HEK293T (cell line): ENCODE data around the gene ZDHHC14.

ENCODE experiments used
- CTCF ChIA-PET: fragments of 350-600 bp; formaldehyde crosslinking; extraction: SDS; loops from one replicate; lab custom pipeline; 2021; ENCODE audit warnings: antibody characterized with exemption, inconsistent platforms; lab: Yijun Ruan, JAX
- POLR2A ChIA-PET: fragments of 350-600 bp; formaldehyde crosslinking; extraction: SDS; loops from one replicate; lab custom pipeline; 2020; ENCODE audit warnings: antibody characterized with exemption, inconsistent platforms; lab: Yijun Ruan, JAX
- DNase-seq: peaks from one replicate; pipeline ENCODE4 v3.0.0; 2012; ENCODE audit warnings: mixed read lengths; ENCODE audit errors: extremely low spot score
- ARNT ChIP-seq: fragments of 450-650 bp; IDR thresholded peaks from 2 replicates; pipeline ENCODE4 v1.6.1; 2017; ENCODE audit warnings: mild to moderate bottlenecking
- BHLHE40 ChIP-seq: fragments of 450-650 bp; IDR thresholded peaks from 2 replicates; pipeline ENCODE4 v1.6.1; 2016; ENCODE audit warnings: mild to moderate bottlenecking, moderate library complexity, borderline replicate concordance
- CTBP1 ChIP-seq: fragments of 450-650 bp; IDR thresholded peaks from 2 replicates; pipeline ENCODE4 v1.6.1; 2016; ENCODE audit warnings: borderline replicate concordance
- ELF4 ChIP-seq: fragments of 450-650 bp; IDR thresholded peaks from 2 replicates; pipeline ENCODE4 v1.6.1; 2017; ENCODE audit warnings: antibody characterized with exemption
- FOXA1 ChIP-seq: fragments of 450-650 bp; IDR thresholded peaks from 2 replicates; pipeline ENCODE4 v1.6.1; 2016; ENCODE audit warnings: mild to moderate bottlenecking
- FOXK2 ChIP-seq: fragments of 450-650 bp; IDR thresholded peaks from 2 replicates; pipeline ENCODE4 v1.6.1; 2016; ENCODE audit warnings: mild to moderate bottlenecking
- FOXM1 ChIP-seq: fragments of 450-650 bp; IDR thresholded peaks from 2 replicates; pipeline ENCODE4 v1.6.1; 2017; ENCODE audit warnings: mild to moderate bottlenecking, borderline replicate concordance
- HDGF ChIP-seq: fragments of 450-650 bp; IDR thresholded peaks from 2 replicates; pipeline ENCODE4 v1.6.1; 2017; ENCODE audit warnings: antibody characterized with exemption, borderline replicate concordance
- L3MBTL2 ChIP-seq: fragments of 450-650 bp; conservative IDR thresholded peaks from 2 replicates; pipeline ENCODE4 v1.6.1; 2016; ENCODE audit warnings: mild to moderate bottlenecking
- LEF1 ChIP-seq: fragments of 450-650 bp; IDR thresholded peaks from 2 replicates; pipeline ENCODE4 v1.6.1; 2017; ENCODE audit warnings: mild to moderate bottlenecking, borderline replicate concordance
- NFRKB ChIP-seq: fragments of 450-650 bp; IDR thresholded peaks from 2 replicates; pipeline ENCODE4 v1.6.1; 2016; ENCODE audit warnings: mild to moderate bottlenecking, moderate library complexity
- SP1 ChIP-seq: fragments of 450-650 bp; IDR thresholded peaks from 2 replicates; pipeline ENCODE4 v1.6.1; 2017
- SUZ12 ChIP-seq: fragments of 450-650 bp; IDR thresholded peaks from 2 replicates; pipeline ENCODE4 v1.6.1; 2016; ENCODE audit warnings: mild to moderate bottlenecking
- TARDBP ChIP-seq: fragments of 450-650 bp; IDR thresholded peaks from 2 replicates; pipeline ENCODE4 v1.6.1; 2016
- ZNF384 ChIP-seq: fragments of 450-650 bp; IDR thresholded peaks from 2 replicates; pipeline ENCODE4 v1.6.1; 2016
- TF ChIP-seq, protein P1 (sequence below): fragments of 450-650 bp; IDR thresholded peaks from 2 replicates; pipeline ENCODE4 v1.6.1; 2016

The ZDHHC14 gene

DNA sequence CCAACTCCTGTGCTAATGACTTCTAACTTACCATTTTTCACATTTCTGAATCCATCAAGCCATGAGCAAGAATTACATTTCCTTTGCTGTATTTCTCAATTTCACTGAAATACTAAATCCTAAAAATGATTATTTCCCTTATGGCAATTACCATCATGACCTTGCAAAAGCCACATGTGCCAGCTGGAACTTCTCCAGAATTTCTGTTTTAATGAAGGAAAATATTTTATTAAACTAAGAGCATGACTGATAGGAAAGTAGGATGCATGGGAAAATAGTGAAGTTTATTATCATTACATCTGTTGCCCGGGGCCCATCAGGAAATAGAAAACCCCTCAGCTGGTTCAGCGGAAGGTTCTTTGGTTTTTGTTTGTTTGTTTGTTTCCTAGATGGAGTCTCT lies 43.2 kb upstream of the ZDHHC14 start:
- DNase-seq = no peak
- ChIA-PET CTCF (interaction anchor here (0.9 kb wide), 1 partner anchor 61 kb away, joined by 3 read pairs; no protein-coding TSS in a partner anchor), POLR2A (interaction anchor here (1.1 to 3.1 kb wide), 2 partner anchors 14 to 42 kb away, joined by 3 to 12 read pairs; partner anchors contain the start of gene TMEM242)
- TF ChIP-seq NFRKB (no peak), FOXA1 (no peak), CTBP1 (no peak), SUZ12 (no peak)
- TF ChIP-seq, protein P1, sequence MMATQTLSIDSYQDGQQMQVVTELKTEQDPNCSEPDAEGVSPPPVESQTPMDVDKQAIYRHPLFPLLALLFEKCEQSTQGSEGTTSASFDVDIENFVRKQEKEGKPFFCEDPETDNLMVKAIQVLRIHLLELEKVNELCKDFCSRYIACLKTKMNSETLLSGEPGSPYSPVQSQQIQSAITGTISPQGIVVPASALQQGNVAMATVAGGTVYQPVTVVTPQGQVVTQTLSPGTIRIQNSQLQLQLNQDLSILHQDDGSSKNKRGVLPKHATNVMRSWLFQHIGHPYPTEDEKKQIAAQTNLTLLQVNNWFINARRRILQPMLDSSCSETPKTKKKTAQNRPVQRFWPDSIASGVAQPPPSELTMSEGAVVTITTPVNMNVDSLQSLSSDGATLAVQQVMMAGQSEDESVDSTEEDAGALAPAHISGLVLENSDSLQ = no peak

DNA sequence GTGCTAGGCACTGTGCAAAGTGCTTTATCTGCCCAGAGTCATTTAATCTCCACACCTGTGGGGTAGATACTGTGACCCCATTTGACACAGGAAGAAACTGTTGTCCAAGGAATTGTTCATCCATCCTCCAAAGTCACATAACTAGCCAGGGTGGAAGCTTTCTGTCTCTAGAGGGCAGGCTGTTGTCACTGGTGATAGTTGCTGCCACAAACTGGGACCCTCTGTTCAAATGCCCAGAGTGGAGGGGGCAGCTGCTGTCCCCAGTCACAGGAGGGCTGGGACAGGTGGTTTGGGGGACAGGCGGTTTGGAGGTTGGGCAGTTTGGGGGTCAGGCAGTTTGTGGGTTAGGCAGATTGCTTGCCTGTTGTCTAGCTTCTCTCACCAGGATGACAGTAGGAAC lies 41.6 kb upstream of the ZDHHC14 start:
- TF ChIP-seq ARNT (no peak), BHLHE40 (no peak), CTBP1 (no peak), FOXA1 (no peak), FOXM1 (no peak), TARDBP (no peak), SP1 (no peak), ZNF384 (no peak), FOXK2 (no peak), LEF1 (no peak), L3MBTL2 (no peak), SUZ12 (no peak), ELF4 (no peak), NFRKB (no peak), HDGF (no peak)
- TF ChIP-seq, protein P1 = no peak
- ChIA-PET POLR2A (interaction anchor here (3.1 kb wide), 1 partner anchor 15 kb away, joined by 12 read pairs; the partner anchor contains the start of gene TMEM242), CTCF (no interaction called here)
- DNase-seq = no peak

DNA sequence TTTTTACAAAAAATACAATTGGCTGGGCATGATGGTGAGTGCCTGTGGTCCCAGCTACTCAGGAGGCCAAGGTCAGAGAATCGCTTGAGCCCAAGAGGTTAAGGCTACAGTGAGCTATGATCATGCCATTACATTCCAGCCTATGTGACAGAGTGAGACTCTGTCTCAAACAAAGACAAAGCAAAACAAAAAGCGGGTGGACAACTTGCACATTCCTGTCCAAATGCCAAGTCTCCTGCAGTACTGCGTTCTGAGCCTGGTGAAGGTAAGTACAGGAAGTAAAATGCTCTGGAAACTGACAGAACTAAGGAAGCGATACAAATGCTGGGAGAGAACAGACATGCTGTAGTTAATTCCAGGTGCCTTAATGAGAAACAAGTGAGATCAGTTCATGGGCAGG lies 37.3 kb upstream of the ZDHHC14 start:
- no peak for DNase-seq
- POLR2A ChIA-PET = interaction anchor here (2.9 kb wide), 1 partner anchor 20 kb away, joined by 17 read pairs; the partner anchor contains the start of gene TMEM242
- TF ChIP-seq, protein P1 = no peak
- TF ChIP-seq NFRKB = no peak
- TF ChIP-seq TARDBP = no peak
- no peak for TF ChIP-seq LEF1
- TF ChIP-seq SP1 = no peak
- TF ChIP-seq CTBP1 = no peak
- TF ChIP-seq HDGF = no peak
- no peak for TF ChIP-seq FOXA1
- no peak for TF ChIP-seq BHLHE40
- no peak for TF ChIP-seq ARNT
- TF ChIP-seq SUZ12 = no peak
- TF ChIP-seq FOXM1 = no peak
- TF ChIP-seq ZNF384 = no peak
- no peak for TF ChIP-seq L3MBTL2
- TF ChIP-seq ELF4 = no peak
- TF ChIP-seq FOXK2 = no peak
- CTCF ChIA-PET = interaction anchor here (0.5 to 1.8 kb wide), 4 partner anchors 9 to 729 kb away, joined by 3 to 5 read pairs (median 4); no protein-coding TSS in a partner anchor

DNA sequence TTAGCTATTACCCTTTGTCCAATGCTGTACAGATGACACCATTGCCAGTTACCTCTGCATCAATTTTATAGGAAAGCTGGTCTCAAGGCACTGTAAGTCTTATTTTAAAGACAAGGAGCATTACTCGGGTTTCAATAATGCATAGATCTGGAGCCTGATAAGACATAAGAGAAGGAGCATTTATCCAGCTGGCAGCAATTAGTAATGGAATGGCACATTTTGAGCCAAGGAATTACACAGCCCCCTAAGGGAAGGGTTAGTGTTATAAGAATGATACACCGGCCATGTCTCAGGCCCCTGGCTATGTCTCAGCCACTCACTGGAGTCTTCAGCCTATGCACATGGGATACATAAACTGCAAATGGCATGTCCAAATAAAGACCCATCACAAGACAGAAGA lies 34.6 kb upstream of the ZDHHC14 start:
- TF ChIP-seq TARDBP (no peak), FOXM1 (no peak), SP1 (no peak), FOXK2 (no peak), LEF1 (no peak), SUZ12 (no peak), CTBP1 (no peak), ARNT (no peak), ZNF384 (no peak), L3MBTL2 (no peak), ELF4 (no peak), BHLHE40 (no peak), HDGF (no peak)
- TF ChIP-seq, protein P1 = no peak
- DNase-seq = no peak
- ChIA-PET CTCF (no interaction called here), POLR2A (interaction anchor here (1.2 kb wide), 1 partner anchor 23 kb away, joined by 4 read pairs; the partner anchor contains the start of gene TMEM242)

DNA sequence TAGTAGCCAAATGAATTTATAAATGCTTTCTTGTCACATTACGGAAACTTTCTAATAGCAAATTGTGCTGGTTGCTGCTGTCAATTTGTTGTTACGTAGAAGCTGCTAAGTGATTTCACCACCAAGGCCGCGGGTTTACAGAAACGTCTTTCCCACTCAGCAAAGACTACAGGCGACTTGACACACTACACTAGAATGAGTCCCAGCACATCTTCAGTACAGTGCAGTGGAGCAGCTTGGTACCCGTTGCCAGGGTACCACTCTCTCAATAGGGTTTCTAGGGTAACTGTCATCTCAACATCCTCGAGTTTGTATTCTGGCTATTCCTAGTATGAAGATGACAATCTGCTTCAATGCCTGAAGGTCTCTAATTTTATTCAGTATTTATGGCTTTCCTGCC lies 22.7 kb upstream of the ZDHHC14 start:
- CTCF ChIA-PET = interaction anchor here (0.6 kb wide), 1 partner anchor 65 kb away, joined by 3 read pairs; no protein-coding TSS in a partner anchor
- no peak for TF ChIP-seq BHLHE40
- no peak for TF ChIP-seq ZNF384
- no peak for TF ChIP-seq FOXA1
- TF ChIP-seq HDGF = no peak
- TF ChIP-seq FOXM1 = no peak
- TF ChIP-seq, protein P1 = no peak
- TF ChIP-seq CTBP1 = no peak
- TF ChIP-seq SUZ12 = no peak
- TF ChIP-seq NFRKB = no peak
- no peak for TF ChIP-seq ARNT
- TF ChIP-seq SP1 = no peak
- no peak for TF ChIP-seq L3MBTL2
- no peak for TF ChIP-seq LEF1
- no peak for TF ChIP-seq FOXK2
- no peak for TF ChIP-seq TARDBP
- TF ChIP-seq ELF4 = no peak
- POLR2A ChIA-PET = interaction anchor here (0.9 kb wide), 1 partner anchor 21 kb away, joined by 3 read pairs; no protein-coding TSS in a partner anchor
- no peak for DNase-seq
